ENCODE measurements around the gene NXPE4. TPM values are rescaled to one million over a fixed set of nuclear protein-coding genes. Genes with fewer than 3 reads are reported as not detected.

The NXPE4 gene
- total and polyA plus RNA-seq, 2 donors (not counting 3 experiments of a cell fraction or from before 2014, with no cell fraction given) = not detected

GRCh38 chr11:114605370-114605769 is 9.8 kb upstream of the NXPE4 start:
- TF ChIP-seq FOS (IDR thresholded peaks at IDR 0.05; ENCODE audit: borderline replicate concordance, insufficient read depth, low read length) (no peak), MAX (IDR thresholded peaks at IDR 0.05; ENCODE audit: insufficient read depth, insufficient read length) (no peak), JUN (IDR thresholded peaks at IDR 0.05; ENCODE audit: borderline replicate concordance, insufficient read depth, insufficient read length, low read depth) (no peak)
- no peaks in the 10 kb centered on the region for H4K20me1 ChIP-seq (replicated peaks; ENCODE audit: control insufficient read depth, extremely low read depth, insufficient read depth, low read length)
- POLR2A ChIA-PET = no interaction called here
- H3K36me3 ChIP-seq (ENCODE audit: control insufficient read depth in 2 of 2, extremely low read depth in 1 of 2, insufficient read depth in 2 of 2, low read length in 2 of 2) = no peaks in the 10 kb centered on the region
- CTCF ChIA-PET = no interaction called here
- no peak for FAIRE-seq
- no peaks in the 10 kb centered on the region for H3K9me1 ChIP-seq (replicated peaks; ENCODE audit: control insufficient read depth, extremely low read depth, insufficient read depth, low read length)
- H3K27ac ChIP-seq (ENCODE audit: insufficient read depth, low read depth, low read length) = no peak overlapping the region
- no peak overlapping the region for H2AFZ ChIP-seq (ENCODE audit: low read depth, low read length)
- no TSS peak for BruUV-seq (replicated peaks)
- H3K27me3 ChIP-seq (ENCODE audit: control insufficient read depth in 2 of 2, insufficient read depth in 2 of 2, low read length in 2 of 2) = no peaks in the 10 kb centered on the region
- H3K4me3 ChIP-seq (replicated peaks in 1 of 3; ENCODE audit: insufficient read depth in 1 of 3, low read depth in 1 of 3, low read length in 3 of 3) = no peak overlapping the region
- H3K4me1 ChIP-seq (ENCODE audit: control insufficient read depth, extremely low read depth, insufficient read depth, low read length) = no peaks in the 10 kb centered on the region
- no peak overlapping the region for H3K4me2 ChIP-seq (ENCODE audit: insufficient read depth, low read length)
- no peak for DNase-seq (ENCODE audit: low read depth, low spot score)
- dilution Hi-C loops (cut with MboI; ENCODE audit: extremely low pct_ligation_motif_present, low sequenced_read_pairs) = no loop called here
- no peaks in the 10 kb centered on the region for H3K79me2 ChIP-seq (ENCODE audit: control insufficient read depth, insufficient read depth, low read length)
- no peak overlapping the region for H3K9ac ChIP-seq (replicated peaks; ENCODE audit: extremely low read depth, insufficient read depth, low read length)
- intact Hi-C loops (cut with micrococcal nuclease) = no loop called here
- no peaks in the 10 kb centered on the region for H3K9me3 ChIP-seq (replicated peaks; ENCODE audit: control insufficient read depth, insufficient read depth, low read length)

- Histone ChIP-seq H4K20me1 (replicated peaks; ENCODE audit: control insufficient read depth, extremely low read depth, insufficient read depth, low read length) (no peaks in the 10 kb centered on the region), H3K4me3 (replicated peaks in 1 of 3; ENCODE audit: insufficient read depth in 1 of 3, low read depth in 1 of 3, low read length in 3 of 3) (no peak overlapping the region), H3K9me1 (replicated peaks; ENCODE audit: control insufficient read depth, extremely low read depth, insufficient read depth, low read length) (no peaks in the 10 kb centered on the region), H3K9me3 (replicated peaks; ENCODE audit: control insufficient read depth, insufficient read depth, low read length) (no peaks in the 10 kb centered on the region), H2AFZ (ENCODE audit: low read depth, low read length) (no peak overlapping the region), H3K4me2 (ENCODE audit: insufficient read depth, low read length) (no peak overlapping the region), H3K27me3 (ENCODE audit: control insufficient read depth in 2 of 2, insufficient read depth in 2 of 2, low read length in 2 of 2) (no peaks in the 10 kb centered on the region), H3K27ac (ENCODE audit: insufficient read depth, low read depth, low read length) (no peak overlapping the region), H3K79me2 (ENCODE audit: control insufficient read depth, insufficient read depth, low read length) (no peaks in the 10 kb centered on the region), H3K36me3 (ENCODE audit: control insufficient read depth in 2 of 2, extremely low read depth in 1 of 2, insufficient read depth in 2 of 2, low read length in 2 of 2) (no peaks in the 10 kb centered on the region), H3K4me1 (ENCODE audit: control insufficient read depth, extremely low read depth, insufficient read depth, low read length) (no peaks in the 10 kb centered on the region), H3K9ac (replicated peaks; ENCODE audit: extremely low read depth, insufficient read depth, low read length) (no peak overlapping the region)
- intact Hi-C loops (cut with micrococcal nuclease) (no loop called here), dilution Hi-C loops (cut with MboI; ENCODE audit: extremely low pct_ligation_motif_present, low sequenced_read_pairs) (no loop called here)
- FAIRE-seq = no peak
- ChIA-PET CTCF (no interaction called here), POLR2A (no interaction called here)
- no peak for TF ChIP-seq POLR2A (IDR thresholded peaks at IDR 0.05; ENCODE audit: low read depth, low read length)
- no peak for TF ChIP-seq POLR2AphosphoS5 (IDR thresholded peaks at IDR 0.05; ENCODE audit: insufficient read depth, low read depth, low read length)
- no TSS peak for BruUV-seq (replicated peaks)
- no peak for DNase-seq (ENCODE audit: low read depth, low spot score)
These were observed 9.3 kb upstream of the NXPE4 start for GRCh38 chr11:114604886-114605285.
